ENCODE data around the gene RNF213. TPM values are rescaled to one million over a fixed set of nuclear protein-coding genes. Genes with fewer than 3 reads are reported as not detected.

RNF213 gene
- total RNA-seq, 4 donors from 2014 or later = 90.5 to 186 (median 142) TPM

DNA sequence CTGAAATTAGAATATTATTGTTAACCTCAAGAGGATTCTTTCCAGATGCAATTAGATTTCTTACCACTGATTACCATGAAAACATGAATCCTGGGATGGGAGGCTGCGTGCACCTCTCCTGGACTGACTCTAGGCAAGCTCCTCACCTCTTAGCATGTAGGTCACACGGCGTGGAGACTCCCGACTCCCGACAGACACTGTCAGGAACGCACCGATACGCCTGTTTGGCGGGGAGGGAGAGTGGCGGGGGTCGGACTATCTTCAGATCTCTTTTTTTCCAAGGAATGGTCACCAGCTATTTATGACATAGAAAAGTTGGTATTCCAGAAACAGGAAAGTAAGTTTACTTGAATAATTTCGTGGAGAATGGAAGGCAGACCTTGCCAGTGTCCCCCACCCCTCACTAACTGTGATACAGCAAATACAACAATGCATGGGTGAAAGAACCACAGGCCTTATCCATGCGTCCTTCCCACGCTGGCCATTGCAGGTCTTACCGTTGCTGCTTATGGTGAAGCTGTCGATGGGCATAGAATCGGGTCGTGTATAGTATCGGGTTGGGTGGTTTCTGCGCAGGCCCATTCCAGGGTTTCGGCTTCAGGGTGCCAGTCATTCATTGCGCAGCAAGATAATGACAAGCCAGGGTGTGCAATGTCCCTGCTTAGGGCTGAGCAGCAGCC, 91.7 kb downstream of the RNF213 start:
- no peaks in the 10 kb centered on the region for H3K36me3 ChIP-seq
- intact Hi-C loops (cut with DNase I; ENCODE audit: low total_unique reads) = no loop called here
- H3K4me3 ChIP-seq = no peak overlapping the region
- DNase-seq = no peak
- TF ChIP-seq POLR2A (IDR thresholded peaks at IDR 0.05) = no peak
- TF ChIP-seq, protein P1, sequence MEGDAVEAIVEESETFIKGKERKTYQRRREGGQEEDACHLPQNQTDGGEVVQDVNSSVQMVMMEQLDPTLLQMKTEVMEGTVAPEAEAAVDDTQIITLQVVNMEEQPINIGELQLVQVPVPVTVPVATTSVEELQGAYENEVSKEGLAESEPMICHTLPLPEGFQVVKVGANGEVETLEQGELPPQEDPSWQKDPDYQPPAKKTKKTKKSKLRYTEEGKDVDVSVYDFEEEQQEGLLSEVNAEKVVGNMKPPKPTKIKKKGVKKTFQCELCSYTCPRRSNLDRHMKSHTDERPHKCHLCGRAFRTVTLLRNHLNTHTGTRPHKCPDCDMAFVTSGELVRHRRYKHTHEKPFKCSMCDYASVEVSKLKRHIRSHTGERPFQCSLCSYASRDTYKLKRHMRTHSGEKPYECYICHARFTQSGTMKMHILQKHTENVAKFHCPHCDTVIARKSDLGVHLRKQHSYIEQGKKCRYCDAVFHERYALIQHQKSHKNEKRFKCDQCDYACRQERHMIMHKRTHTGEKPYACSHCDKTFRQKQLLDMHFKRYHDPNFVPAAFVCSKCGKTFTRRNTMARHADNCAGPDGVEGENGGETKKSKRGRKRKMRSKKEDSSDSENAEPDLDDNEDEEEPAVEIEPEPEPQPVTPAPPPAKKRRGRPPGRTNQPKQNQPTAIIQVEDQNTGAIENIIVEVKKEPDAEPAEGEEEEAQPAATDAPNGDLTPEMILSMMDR (IDR thresholded peaks at IDR 0.05) = no peak
- no peaks in the 10 kb centered on the region for H3K4me1 ChIP-seq
- H3K27me3 ChIP-seq = no peaks in the 10 kb centered on the region
- H3K9me3 ChIP-seq = no peaks in the 10 kb centered on the region
- H3K27ac ChIP-seq = no peak overlapping the region

DNA sequence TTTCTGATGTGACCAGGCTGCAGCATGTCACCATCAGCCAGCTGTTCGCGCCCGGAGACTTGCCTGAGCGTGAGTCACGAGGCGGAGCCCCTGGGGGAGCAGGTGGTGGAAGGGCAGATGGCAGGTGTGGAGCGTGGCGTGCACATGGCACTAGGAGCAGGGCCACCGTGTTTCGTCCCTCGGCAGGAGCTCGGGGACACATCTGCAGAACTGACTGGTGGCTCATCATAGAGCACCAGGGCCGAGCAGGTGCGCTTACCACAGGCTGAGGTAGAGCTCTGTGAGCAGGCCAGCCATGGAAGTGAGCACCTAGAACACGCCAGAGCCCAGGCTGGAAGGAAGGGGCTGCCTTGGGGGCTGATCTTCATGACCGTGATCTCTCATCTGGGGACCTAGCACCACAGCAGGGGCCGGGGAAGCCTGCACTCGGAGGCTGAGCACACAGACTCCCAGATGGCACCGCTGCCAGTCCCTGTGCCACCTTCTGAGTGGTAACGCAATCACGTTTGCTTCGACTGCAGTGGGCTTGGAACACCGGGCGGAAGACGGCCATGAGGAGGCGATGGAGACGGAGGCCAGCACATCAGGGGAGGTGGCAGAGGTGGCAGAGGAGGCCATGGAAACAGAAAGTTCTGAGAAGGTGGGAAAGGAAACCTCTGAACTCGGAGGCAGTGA, 92.5 kb downstream of the RNF213 start:
- Histone ChIP-seq H3K4me1 (no peaks in the 10 kb centered on the region), H3K36me3 (no peaks in the 10 kb centered on the region), H3K27ac (no peak overlapping the region), H3K4me3 (no peak overlapping the region), H3K27me3 (no peaks in the 10 kb centered on the region), H3K9me3 (no peaks in the 10 kb centered on the region)
- no peak for DNase-seq
- intact Hi-C loops (cut with DNase I; ENCODE audit: low total_unique reads) = no loop called here
- no peak for TF ChIP-seq POLR2A (IDR thresholded peaks at IDR 0.05)
- TF ChIP-seq, protein P1 (IDR thresholded peaks at IDR 0.05) = no peak

DNA sequence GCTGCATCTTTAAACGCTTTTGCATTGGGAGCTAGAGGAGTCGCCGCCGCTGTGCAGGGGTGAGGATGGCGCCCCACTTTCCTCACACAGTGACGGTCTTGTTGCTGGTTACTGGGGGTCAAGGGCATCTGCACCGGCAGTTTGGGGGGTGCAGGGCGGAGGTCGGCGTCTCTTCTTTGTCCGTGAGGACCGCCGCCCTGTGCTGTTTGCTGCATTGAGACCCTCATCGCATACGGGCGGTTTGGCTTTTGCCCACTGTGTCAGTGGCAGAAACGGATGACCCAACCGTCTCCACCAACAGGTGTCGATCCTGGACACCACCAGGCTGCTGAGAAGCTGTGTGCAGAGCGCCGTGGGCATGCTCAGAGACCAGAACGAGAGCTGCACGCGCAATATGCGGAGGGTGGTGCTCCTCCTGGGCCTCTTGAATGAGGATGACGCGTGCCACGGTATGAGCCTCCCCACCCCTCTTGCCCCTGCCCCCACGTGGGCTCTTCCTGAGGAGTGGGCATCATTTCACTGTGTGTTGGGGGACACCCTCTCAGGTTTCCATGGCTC, 93.1 kb downstream of the RNF213 start:
- no peak for DNase-seq
- Histone ChIP-seq H3K27ac (no peak overlapping the region), H3K4me1 (no peaks in the 10 kb centered on the region), H3K9me3 (no peaks in the 10 kb centered on the region), H3K27me3 (no peaks in the 10 kb centered on the region), H3K36me3 (no peaks in the 10 kb centered on the region), H3K4me3 (no peak overlapping the region)
- no peak for TF ChIP-seq POLR2A (IDR thresholded peaks at IDR 0.05)
- TF ChIP-seq, protein P1 (IDR thresholded peaks at IDR 0.05) = no peak
- intact Hi-C loops (cut with DNase I; ENCODE audit: low total_unique reads) = no loop called here

DNA sequence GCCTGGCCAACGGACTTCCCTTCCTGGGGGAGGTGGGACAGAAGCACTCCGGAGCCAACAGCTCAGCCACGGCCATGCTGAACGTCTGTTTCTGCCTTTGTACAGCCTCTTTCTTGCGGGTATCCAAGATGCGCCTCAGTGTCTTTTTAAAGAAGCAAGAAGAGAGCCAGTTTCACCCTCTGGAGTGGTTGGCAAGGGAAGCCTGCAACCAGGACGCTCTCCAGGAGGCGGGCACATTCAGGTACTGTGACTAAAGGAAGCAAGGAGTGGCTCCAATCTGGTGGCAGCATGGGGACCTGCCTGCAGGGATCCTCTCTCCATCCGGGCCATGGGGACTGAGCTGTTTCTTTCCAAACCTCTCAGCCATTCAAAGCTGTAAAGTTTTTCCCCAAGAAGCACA, 93.7 kb downstream of the RNF213 start:
- H3K4me1 ChIP-seq = no peaks in the 10 kb centered on the region
- intact Hi-C loops (cut with DNase I; ENCODE audit: low total_unique reads) = no loop called here
- TF ChIP-seq, protein P1 (IDR thresholded peaks at IDR 0.05) = no peak
- no peak for TF ChIP-seq POLR2A (IDR thresholded peaks at IDR 0.05)
- H3K9me3 ChIP-seq = no peaks in the 10 kb centered on the region
- DNase-seq = no peak
- H3K27ac ChIP-seq = no peak overlapping the region
- H3K27me3 ChIP-seq = no peaks in the 10 kb centered on the region
- no peaks in the 10 kb centered on the region for H3K36me3 ChIP-seq
- H3K4me3 ChIP-seq = no peak overlapping the region

DNA sequence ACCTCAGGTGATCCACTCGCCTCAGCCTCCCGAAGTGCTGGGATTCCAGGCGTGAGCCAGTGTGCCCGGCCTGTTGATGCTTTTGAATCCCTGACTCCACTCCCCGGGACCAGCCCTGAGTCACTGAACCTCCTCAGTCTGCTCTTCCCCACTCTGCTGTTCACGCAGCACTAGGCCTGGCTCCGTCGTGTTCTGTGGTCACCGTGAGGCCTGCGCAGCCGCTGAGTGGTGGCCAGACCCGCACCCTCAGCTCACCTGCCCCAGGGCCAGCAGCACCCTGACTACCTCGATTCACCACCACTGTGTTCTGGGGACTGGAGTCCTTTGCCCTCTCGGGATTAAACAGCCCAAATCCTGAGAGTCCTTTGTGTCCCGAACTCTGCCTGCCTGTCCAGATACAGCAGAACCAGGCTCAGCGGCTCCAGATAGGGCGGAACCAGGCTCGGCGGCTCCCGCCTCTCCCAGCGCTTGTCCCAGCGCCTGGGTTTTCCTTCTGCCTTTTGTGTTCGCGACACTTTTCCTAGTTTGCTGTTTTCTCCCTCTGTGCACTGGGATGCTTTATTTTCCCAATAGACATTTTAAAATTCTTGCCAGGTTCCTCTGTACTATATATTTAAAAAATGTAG, 95.7 kb downstream of the RNF213 start:
- intact Hi-C loops (cut with DNase I; ENCODE audit: low total_unique reads) = no loop called here
- H3K27ac ChIP-seq = no peak overlapping the region

More for the DNA sequence above, 95.7 kb downstream of the RNF213 start:
- Histone ChIP-seq H3K27me3 (no peaks in the 10 kb centered on the region), H3K4me1 (no peaks in the 10 kb centered on the region), H3K36me3 (no peaks in the 10 kb centered on the region), H3K9me3 (no peaks in the 10 kb centered on the region), H3K4me3 (no peak overlapping the region)
- TF ChIP-seq POLR2A (IDR thresholded peaks at IDR 0.05) = no peak
- TF ChIP-seq, protein P1 (IDR thresholded peaks at IDR 0.05) = no peak
- DNase-seq = no peak
